Measurements from ENCODE around the gene EYA3.

The EYA3 gene

DNA sequence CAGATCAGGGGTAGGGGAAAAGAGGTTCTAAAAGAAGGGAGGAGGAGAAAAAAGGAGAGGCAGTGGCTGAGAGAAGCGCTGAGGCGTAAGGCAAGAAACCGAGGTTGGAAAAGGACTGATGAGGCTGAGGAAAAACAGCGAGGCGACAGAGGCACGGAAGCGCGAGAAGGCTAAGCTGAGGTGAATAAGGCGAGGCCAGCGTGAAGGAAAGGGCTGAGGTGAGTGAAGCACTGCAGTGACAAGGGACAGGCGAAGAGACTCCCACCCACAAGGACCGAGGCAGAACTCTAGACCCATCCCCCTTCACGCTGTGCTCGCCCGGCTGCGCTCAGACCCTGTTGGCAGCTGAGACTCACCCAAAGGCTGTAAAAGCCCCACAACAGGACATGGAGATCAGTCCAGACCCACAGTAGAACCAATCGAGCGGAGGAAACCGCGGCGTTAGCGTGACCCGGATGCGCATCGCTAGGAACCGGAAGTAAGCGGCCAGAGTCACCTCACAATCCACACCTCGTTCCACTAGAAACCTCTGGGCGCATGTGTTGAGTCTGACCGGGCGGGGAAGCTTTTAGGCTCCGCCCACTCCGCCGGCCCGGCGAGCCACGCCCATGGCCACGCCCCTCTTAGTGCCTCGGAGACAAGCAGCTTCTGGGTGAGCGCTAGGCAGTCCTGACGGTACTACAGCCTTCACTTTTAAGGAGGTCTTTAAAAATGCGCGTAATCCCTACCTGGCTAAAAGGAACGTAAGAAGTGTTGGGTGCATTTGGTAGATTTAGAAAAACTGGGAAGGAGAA lies at the start of gene EYA3:
TSS of gene EYA3 (minus strand) at position 443 of the 794 bp plus-strand sequence. CDS start 30,584 bp downstream, outside the sequence.
- TF ChIP-seq, protein P1, sequence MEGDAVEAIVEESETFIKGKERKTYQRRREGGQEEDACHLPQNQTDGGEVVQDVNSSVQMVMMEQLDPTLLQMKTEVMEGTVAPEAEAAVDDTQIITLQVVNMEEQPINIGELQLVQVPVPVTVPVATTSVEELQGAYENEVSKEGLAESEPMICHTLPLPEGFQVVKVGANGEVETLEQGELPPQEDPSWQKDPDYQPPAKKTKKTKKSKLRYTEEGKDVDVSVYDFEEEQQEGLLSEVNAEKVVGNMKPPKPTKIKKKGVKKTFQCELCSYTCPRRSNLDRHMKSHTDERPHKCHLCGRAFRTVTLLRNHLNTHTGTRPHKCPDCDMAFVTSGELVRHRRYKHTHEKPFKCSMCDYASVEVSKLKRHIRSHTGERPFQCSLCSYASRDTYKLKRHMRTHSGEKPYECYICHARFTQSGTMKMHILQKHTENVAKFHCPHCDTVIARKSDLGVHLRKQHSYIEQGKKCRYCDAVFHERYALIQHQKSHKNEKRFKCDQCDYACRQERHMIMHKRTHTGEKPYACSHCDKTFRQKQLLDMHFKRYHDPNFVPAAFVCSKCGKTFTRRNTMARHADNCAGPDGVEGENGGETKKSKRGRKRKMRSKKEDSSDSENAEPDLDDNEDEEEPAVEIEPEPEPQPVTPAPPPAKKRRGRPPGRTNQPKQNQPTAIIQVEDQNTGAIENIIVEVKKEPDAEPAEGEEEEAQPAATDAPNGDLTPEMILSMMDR (IDR thresholded peaks at IDR 0.05; ENCODE audit: insufficient read depth, low read depth, low read length, missing control alignments), result no peak
- peak; percentile 99 for DNase-seq (ENCODE audit: low read depth)
- H3K4me3 ChIP-seq (ENCODE audit: low read length), result peak within 1 kb of the TSS; percentile 91

- TF ChIP-seq, protein P1 (IDR thresholded peaks at IDR 0.05; ENCODE audit: insufficient read depth, low read depth, low read length, missing control alignments), result no peak
- H3K4me3 ChIP-seq (ENCODE audit: low read length), result no peak overlapping the region
- peak; percentile 57 for DNase-seq (ENCODE audit: low read depth)
These were observed 48.7 kb upstream of the EYA3 start for GRCh38 chr1:28136922-28137613.

GRCh38 chr1:28136169-28136921 lies 47.9 kb upstream of the EYA3 start:
- DNase-seq (ENCODE audit: low read depth), result no peak
- H3K4me3 ChIP-seq (ENCODE audit: low read length), result no peak overlapping the region
- TF ChIP-seq, protein P1 (IDR thresholded peaks at IDR 0.05; ENCODE audit: insufficient read depth, low read depth, low read length, missing control alignments), result no peak

GRCh38 chr1:28135371-28136168 lies 47.2 kb upstream of the EYA3 start:
- H3K4me3 ChIP-seq (ENCODE audit: low read length), result no peak overlapping the region
- DNase-seq (ENCODE audit: low read depth), result peak; percentile 96
- TF ChIP-seq, protein P1 (IDR thresholded peaks at IDR 0.05; ENCODE audit: insufficient read depth, low read depth, low read length, missing control alignments), result no peak

GRCh38 chr1:28134651-28135207 lies 46.3 kb upstream of the EYA3 start:
- H3K4me3 ChIP-seq (ENCODE audit: low read length), result no peak overlapping the region
- DNase-seq (ENCODE audit: low read depth), result no peak
- TF ChIP-seq, protein P1 (IDR thresholded peaks at IDR 0.05; ENCODE audit: insufficient read depth, low read depth, low read length, missing control alignments), result no peak

Measured in epithelial cell of esophagus (primary cell).